ENCODE results near the gene HBS1L.

DNA sequence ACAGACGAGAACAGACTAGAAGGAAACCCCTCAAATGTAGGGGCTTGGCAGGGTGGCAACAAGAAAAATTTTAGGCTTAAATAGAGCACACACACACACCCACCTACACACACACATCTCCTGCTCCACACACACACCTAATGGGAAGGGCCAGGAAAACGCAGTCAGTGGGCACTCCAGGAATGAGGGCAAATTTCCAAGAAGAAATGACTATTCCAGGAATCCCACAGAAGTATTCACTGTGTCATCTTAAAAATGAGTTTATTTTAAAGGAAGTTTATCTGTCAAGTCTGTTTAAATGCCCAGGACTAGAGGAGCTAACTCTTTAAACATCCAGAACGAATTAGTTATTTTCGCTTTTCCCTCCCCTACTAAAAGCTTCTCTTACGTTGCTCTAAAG, 117.7 kb downstream of the HBS1L start:
- TF ChIP-seq POLR2A (IDR thresholded peaks at IDR 0.05; ENCODE audit: low read length): no peak
- no peak for TF ChIP-seq GATA1 (IDR thresholded peaks at IDR 0.05; ENCODE audit: low read depth, low read length)
